Mesenteric fat pad (tissue), 1 donor: Measurements from ENCODE around the gene TMEM248. TPM values are rescaled to one million over a fixed set of nuclear protein-coding genes. Genes with fewer than 3 reads are reported as not detected.
"Not testable (repeated sequence)": the region's sequence is repeated elsewhere in the genome, so short reads cannot be mapped to it uniquely, and the experiment has no call there.

Experiments
- DNase-seq: peaks from one replicate; pipeline ENCODE4 v3.0.0-alpha.2; 2020; ENCODE audit warnings: low spot score
- long read RNA-seq: library from polyadenylated mRNA; unstranded; transcript quantifications from one replicate; pipeline ENCODE4 v2.0.0, GENCODE V29; 2020
- total RNA-seq: library from RNA; stranded (reverse); fragmentation: NEBNext Ultra II Directional; extraction: Animal tissue kit (Norgen Biotek cat#: 25700); gene quantifications from one replicate; pipeline ENCODE4 v1.2.1, GENCODE V29; 2021
- donor health status: DM: yes; HTN: yes; CAD: no.

TMEM248 gene, protein sequence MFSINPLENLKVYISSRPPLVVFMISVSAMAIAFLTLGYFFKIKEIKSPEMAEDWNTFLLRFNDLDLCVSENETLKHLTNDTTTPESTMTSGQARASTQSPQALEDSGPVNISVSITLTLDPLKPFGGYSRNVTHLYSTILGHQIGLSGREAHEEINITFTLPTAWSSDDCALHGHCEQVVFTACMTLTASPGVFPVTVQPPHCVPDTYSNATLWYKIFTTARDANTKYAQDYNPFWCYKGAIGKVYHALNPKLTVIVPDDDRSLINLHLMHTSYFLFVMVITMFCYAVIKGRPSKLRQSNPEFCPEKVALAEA
- total RNA-seq: 84.8 TPM
- long read RNA-seq, partial matches to known transcripts: 12 of 15 reads
- long read RNA-seq, other reads (novel, unspliced or antisense): 3 of 15 reads

GRCh38 chr7:66920769-66921395 lies at the start of gene TMEM248:
TSS of gene TMEM248 (plus strand) at chr7:66921225. CDS start at chr7:66941866, 20,641 bp downstream.
- peak; percentile 96 for DNase-seq

GRCh38 chr7:66873476-66873875 lies 47.5 kb upstream of the TMEM248 start:
- no peak for DNase-seq

DNA sequence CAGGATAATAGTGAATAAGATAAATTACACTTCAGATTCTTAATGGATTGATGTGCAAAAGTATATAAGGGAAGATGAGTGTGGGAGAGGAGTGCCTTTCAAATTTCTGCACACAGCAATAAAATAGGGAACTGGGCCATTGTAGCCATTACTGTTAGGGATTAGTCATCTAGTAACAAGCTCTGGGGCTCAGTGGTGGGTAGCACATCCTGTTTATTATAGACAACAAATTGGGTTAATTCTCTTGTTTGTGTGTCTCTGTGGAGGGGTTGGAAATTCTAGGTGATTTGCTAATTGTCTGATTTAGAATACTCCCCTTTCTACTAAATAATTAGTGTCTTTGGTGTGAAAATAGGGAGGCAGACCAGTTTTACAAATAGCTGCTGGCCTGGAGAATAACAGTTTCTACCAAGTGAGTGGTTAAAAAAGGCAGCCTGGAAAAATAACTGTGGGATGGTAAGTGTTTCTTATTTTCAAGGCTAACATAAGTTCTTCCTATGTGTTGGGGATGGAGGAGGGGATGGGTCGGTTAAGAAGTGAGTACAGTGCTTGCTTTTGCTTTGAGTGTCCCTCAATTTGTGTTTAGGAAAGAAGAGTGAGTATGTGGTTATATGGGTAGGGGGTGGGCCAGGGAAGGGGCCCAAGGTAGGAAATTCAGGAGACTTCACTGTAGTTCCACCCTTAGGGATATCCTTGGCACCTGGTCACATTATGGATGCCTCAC lies 43.3 kb upstream of the TMEM248 start:
- no peak for DNase-seq

DNA sequence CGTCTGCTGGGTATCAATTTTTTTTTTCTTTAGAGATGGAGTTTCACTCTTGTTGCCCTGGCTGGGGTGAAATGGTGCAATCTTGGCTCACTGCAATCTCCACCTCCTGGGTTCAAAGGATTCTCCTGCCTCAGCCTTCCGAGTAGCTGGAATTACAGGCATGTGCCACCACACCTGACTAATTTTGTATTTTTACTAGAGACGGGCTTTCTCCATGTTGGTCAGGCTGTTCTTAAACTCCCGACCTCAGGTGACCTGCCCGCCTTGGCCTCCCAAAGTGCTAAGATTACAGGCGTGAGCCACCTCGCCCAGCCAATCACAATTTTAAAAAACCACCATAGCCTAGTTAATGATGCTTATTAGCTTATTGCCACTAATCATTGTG lies 42.7 kb upstream of the TMEM248 start:
- not testable (repeated sequence) for DNase-seq

- no peak for DNase-seq
Measured at GRCh38 chr7:66880053-66880452, 41.0 kb upstream of the TMEM248 start.

- not testable (repeated sequence) for DNase-seq
Measured at GRCh38 chr7:66880577-66880976, 40.4 kb upstream of the TMEM248 start.

DNA sequence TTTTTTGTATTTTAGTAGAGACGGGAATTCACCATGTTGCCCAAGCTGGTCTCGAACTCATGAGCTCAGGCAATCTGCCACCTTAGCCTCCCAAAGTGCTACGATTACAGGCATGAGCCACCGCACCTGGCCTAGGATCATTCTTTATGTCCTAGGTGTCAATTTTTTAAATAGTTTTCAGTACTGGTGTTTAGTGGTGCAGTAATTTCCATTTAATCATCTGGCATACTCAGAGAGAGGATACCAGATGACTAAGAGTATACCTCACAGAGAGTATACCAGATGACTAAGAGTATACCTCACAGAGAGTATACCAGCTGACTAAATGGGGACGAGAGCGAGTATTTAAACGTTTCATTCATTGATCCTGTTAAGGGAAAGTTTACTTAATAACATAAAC lies 37.3 kb upstream of the TMEM248 start:
- DNase-seq: no peak

GRCh38 chr7:66884556-66884955 lies 36.5 kb upstream of the TMEM248 start:
- DNase-seq: not testable (repeated sequence)

GRCh38 chr7:66886152-66886551 lies 34.9 kb upstream of the TMEM248 start:
- DNase-seq: no peak

DNA sequence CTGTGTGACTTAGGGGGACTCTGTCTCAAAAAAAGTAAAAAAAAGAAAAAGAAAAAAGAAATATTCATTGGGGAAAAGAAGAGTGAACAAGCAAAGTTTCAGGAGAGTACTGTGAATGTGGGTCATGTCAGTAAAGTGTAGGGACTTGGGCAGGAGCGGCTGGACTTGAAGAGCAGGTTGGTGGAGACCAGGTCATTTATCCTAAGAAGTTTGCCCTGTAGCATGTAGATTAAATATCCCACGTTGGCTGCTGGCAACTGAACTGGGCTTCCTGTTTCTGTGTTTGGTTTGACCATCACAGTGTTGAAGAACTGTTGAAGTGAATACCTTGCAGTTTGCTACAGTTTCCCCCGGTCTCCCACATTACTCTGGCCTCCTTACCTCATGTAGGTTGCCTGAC lies 32.8 kb upstream of the TMEM248 start:
- not testable (repeated sequence) for DNase-seq

DNA sequence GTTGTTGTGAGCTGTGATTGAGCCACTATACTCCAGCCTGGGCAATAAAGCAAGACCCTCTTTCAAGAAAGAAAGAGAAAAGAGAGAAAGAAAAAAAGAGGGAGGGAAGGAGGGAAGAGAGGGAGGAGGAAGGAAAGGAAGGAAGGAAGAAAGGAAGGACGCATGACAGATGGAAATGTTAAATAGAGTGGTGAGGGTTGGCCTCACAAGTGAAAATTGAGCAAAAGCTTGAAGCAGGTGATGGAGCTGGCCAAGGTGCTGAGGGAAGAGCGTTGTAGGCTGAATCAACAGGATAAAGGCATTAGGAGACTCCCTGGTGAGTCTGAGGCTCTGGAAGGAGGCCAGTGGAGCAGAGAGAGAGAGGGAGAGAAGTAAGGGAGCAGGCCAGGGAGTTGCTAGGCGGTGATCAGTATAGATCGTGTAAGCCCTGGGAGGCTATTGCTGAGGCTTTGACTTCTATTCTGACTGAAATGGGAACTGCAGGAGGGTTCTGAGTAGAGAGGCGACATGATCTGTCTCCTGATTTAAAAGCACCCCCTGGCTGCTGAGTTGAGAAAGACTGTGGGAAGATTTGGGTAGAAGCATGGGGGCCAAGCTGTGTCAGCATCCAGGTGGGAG lies 26.5 kb upstream of the TMEM248 start:
- DNase-seq: no peak

- no peak for DNase-seq
Measured at GRCh38 chr7:66896441-66896840, 24.6 kb upstream of the TMEM248 start.

GRCh38 chr7:66899552-66900280 lies 21.3 kb upstream of the TMEM248 start:
- DNase-seq: no peak

DNA sequence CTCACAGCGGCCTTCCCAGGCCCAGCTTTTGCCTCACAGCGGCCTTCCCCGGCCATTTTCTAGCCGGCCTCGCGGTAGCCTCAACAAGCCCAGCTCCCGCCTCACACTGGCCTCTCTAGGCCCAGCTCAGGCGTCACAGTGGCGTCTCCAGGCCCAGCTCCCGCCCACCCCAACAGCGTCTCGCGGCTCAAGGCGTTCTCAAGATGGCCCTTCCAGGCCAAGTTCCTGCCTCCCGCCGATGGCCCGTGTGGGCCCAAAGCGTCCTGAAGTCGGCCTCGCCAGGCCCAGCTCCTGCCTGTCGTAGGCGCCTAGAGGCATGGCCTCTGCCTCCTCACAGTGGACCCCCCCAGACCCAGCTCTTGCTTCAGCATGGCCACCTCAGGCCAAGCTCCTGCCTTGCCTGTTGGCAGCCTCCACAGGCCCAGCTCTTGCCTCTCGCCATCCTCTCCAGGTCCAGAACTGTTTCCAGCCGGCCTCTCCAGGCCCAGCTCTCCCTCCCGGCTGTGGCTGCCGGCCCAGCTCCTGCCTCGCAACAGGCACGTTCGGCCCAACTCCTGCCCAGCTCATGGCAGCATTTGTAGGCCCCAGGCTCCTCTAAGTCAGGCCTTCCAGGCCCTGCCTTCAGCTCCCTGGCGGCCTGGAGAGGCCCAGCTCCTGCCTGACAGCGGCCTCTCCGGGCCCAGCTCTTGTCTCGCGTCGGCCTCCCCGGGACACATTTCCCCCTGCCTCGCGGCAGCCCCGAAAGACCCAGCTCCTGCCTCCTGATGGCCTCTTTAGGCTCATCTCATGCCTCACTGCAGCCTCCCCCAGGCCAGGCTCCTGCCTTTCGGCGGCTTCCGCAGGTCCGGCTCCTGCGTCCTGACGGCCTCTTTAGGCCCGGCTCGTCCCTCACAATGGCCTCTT lies 18.8 kb upstream of the TMEM248 start:
- no peak for DNase-seq

GRCh38 chr7:66902844-66903180 lies 18.2 kb upstream of the TMEM248 start:
- no peak for DNase-seq

DNA sequence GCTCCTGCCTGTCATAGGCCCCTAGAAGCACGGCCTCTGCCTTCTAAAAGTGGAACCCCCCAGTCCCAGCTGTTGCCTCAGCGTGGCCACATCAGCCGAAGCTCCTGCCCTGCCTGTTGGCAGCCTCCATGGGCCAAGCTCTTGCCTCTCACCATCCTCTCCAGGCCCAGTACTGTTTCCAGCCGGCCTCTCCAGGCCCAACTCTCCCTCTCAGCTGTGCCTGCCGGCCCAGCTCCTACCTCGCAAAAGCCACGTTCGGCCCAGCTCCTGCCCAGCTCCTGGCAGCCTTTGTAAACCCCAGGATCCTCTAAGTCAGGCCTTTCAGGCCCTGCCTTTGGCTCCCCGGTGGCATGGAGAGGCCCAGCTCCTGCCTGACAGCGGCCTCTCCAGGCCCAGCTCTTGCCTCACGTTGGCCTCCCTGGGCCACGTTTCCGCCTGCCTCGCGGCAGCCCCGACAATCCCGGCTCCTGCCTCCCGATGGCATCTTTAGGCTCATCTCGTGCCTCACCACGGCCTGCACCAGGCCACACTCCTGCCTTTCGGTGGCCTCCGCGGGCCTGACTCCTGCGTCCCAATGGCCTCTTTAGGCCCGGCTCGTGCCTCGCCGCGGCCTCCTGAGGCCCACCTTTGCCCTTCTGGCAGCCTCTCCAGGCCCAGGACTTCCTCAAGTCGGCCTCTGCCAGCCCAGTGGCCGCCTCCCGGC lies 17.5 kb upstream of the TMEM248 start:
- no peak for DNase-seq

- DNase-seq: no peak
Measured at GRCh38 chr7:66904063-66904593, 16.9 kb upstream of the TMEM248 start.

- no peak for DNase-seq
Measured at GRCh38 chr7:66905278-66905677, 15.7 kb upstream of the TMEM248 start.

DNA sequence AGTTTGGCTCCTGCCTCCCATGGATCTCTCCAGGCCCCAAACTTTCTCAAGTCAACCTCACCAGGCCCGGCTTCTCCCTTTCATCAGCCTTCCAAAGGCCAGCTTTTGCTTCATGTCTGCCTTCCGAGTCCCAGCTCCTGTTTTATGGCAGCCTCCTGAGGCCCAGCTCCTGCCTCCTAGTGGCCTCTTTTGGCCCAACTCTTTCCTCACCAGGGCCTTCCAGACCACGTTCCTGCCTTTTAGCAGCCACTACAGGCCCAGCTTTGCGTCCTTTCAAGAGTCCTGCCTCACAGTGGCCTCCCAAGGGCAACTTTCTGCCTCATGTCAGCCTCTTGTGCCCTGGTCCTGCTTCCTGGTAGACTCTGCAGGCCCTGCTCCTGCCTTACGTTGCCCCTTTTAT lies 15.3 kb upstream of the TMEM248 start:
- DNase-seq: no peak
